Measurements from ENCODE around the gene SLC39A3. TPM values are rescaled to one million over a fixed set of nuclear protein-coding genes. Genes with fewer than 3 reads are reported as not detected.

Gene SLC39A3
- total RNA-seq, 1 experiment from 2014 or later: 32.4 TPM

DNA sequence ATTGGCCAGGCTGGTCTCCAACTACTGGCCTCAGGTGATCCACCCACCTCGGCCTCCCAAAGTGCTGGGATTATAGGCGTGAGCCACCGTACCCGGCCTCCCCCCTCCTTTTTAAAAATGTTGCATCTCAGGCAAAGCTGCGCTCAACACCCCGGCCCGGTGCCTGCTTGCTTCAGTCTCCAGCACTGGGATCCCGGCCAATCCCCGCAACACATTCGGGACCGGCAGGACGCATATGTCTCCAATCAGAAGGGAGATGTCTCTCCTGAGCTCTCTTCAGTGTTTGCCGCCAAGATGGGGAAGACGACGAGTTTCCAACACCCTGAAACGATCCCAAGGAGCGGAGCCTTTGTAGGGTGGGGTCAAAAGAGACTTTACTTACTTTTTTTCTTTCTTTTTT, 53.5 kb downstream of the SLC39A3 start:
- Histone ChIP-seq H2BK120ac (ENCODE audit: low read depth, low read length, poor library complexity, severe bottlenecking) (no peak overlapping the region), H3T11ph (ENCODE audit: low read length) (no peak overlapping the region), H3K79me1 (ENCODE audit: insufficient read depth, low read depth, low read length, poor library complexity, severe bottlenecking) (no peaks in the 10 kb centered on the region), H3K4me2 (ENCODE audit: insufficient read depth, insufficient read length, low read length) (no peak overlapping the region), H2AK5ac (ENCODE audit: insufficient read length, low read length) (no peak overlapping the region), H2BK20ac (ENCODE audit: low read depth, low read length, poor library complexity, severe bottlenecking) (no peak overlapping the region), H2AFZ (ENCODE audit: low read length) (no peak overlapping the region), H3K18ac (ENCODE audit: insufficient read length, low read depth, low read length) (no peak overlapping the region), H2BK12ac (ENCODE audit: insufficient read length, low read depth, low read length) (no peak overlapping the region), H3K27me3 (ENCODE audit: insufficient read depth, low read length) (no peaks in the 10 kb centered on the region), H2BK5ac (ENCODE audit: insufficient read length, low read length) (no peak overlapping the region), H4K91ac (ENCODE audit: insufficient read length, low read depth, low read length) (no peak overlapping the region), H3K4me1 (ENCODE audit: insufficient read depth, low read length) (no peaks in the 10 kb centered on the region), H3K9ac (ENCODE audit: extremely low read depth, insufficient read length, low read length) (no peak overlapping the region), H3K56ac (ENCODE audit: insufficient read length, low read depth, low read length) (no peak overlapping the region), H3K9me3 (ENCODE audit: control insufficient read depth, low read depth, low read length) (no peaks in the 10 kb centered on the region), H4K20me1 (ENCODE audit: control insufficient read depth, insufficient read depth, insufficient read length) (no peaks in the 10 kb centered on the region), H3K27ac (ENCODE audit: insufficient read length, low read depth, low read length) (no peak overlapping the region), H4K8ac (replicated peaks; ENCODE audit: insufficient read length, low read depth, low read length) (no peak overlapping the region), H3K14ac (ENCODE audit: insufficient read depth, low read length) (no peak overlapping the region), H3K4ac (ENCODE audit: low read depth, low read length) (no peak overlapping the region), H3K23me2 (ENCODE audit: insufficient read length, low read depth, low read length, poor library complexity, severe bottlenecking) (no peaks in the 10 kb centered on the region), H3K79me2 (ENCODE audit: insufficient read depth, low read length) (no peaks in the 10 kb centered on the region), H4K5ac (ENCODE audit: insufficient read length, low read depth, low read length) (no peak overlapping the region), H3K23ac (ENCODE audit: insufficient read length, low read depth, low read length) (no peak overlapping the region), H2BK15ac (ENCODE audit: low read depth, low read length) (no peak overlapping the region)
- Mint-ChIP-seq H3K9me3 (no peaks in the 10 kb centered on the region), H3K27ac (peak overlapping the region in 1 of 3 experiments; percentile 24; a peak in 2 of 7 replicates), H3K4me3 (no peak overlapping the region), H3K36me3 (ENCODE audit: insufficient read depth in 1 of 3, low read depth in 3 of 3) (peaks cover 0 to 4% (median 3%) of the 10 kb centered on the region in 3 experiments; a peak in 5 of 7 replicates), H3K27me3 (ENCODE audit: low read depth) (no peaks in the 10 kb centered on the region), H3K4me1 (peaks cover 2% of the 10 kb centered on the region in 2 experiments; a peak in 1 of 4 replicates)
- no CpG with 5 or more reads among the region's 17 CpGs for WGBS (ENCODE audit: extremely low coverage, insufficient read length, low lambda C conversion rate)
- no peak for DNase-seq
- TF ChIP-seq, protein P1, sequence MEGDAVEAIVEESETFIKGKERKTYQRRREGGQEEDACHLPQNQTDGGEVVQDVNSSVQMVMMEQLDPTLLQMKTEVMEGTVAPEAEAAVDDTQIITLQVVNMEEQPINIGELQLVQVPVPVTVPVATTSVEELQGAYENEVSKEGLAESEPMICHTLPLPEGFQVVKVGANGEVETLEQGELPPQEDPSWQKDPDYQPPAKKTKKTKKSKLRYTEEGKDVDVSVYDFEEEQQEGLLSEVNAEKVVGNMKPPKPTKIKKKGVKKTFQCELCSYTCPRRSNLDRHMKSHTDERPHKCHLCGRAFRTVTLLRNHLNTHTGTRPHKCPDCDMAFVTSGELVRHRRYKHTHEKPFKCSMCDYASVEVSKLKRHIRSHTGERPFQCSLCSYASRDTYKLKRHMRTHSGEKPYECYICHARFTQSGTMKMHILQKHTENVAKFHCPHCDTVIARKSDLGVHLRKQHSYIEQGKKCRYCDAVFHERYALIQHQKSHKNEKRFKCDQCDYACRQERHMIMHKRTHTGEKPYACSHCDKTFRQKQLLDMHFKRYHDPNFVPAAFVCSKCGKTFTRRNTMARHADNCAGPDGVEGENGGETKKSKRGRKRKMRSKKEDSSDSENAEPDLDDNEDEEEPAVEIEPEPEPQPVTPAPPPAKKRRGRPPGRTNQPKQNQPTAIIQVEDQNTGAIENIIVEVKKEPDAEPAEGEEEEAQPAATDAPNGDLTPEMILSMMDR (conservative IDR thresholded peaks at IDR 0.05): no peak
